Measurements from ENCODE around the gene ARHGDIG. TPM values are rescaled to one million over a fixed set of nuclear protein-coding genes. Genes with fewer than 3 reads are reported as not detected.
A peak's percentile ranks its signal among the peaks of the same experiment; 100 is the strongest.

The ARHGDIG gene
- total RNA-seq, 1 donor from 2014 or later: 5.0 TPM

DNA sequence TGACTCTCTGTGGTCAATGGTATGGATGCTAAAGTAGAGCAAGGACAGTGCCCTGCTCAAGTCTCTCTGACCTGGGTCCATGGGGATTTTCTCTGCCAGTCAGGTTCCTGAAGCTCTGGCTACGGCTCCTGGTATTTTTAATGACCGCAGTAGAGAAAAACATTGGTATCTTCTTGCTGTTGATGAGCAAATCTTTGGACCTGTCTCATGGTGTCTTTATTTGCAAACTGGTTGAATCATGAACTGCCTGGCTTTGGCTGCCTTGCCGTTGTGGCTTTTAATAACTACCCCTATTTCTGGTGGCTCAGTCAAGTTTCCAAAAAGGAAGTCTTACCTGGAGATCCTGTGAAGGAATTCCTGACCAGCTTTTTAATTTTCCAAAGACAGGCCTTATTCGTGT, 37.0 kb upstream of the ARHGDIG start:
- no peak overlapping the region for H3K27ac ChIP-seq (ENCODE audit: low read depth, low read length)
- peaks cover 21% of the 10 kb centered on the region for H3K79me2 ChIP-seq (ENCODE audit: insufficient read depth, low read length)
- no peak overlapping the region for H2AFZ ChIP-seq (ENCODE audit: low read depth, low read length)
- H3K4me3 ChIP-seq (ENCODE audit: insufficient read depth, low read depth, low read length): no peak overlapping the region
- H4K20me1 ChIP-seq (ENCODE audit: insufficient read depth, low read length): peaks cover 31% of the 10 kb centered on the region
- FAIRE-seq (no peak), DNase-seq (ENCODE audit: low read depth) (no peak)
- no peaks in the 10 kb centered on the region for H3K27me3 ChIP-seq (ENCODE audit: insufficient read depth, low read length)
- H3K9me3 Mint-ChIP-seq (ENCODE audit: unreplicated experiment): no peaks in the 10 kb centered on the region
- no peaks in the 10 kb centered on the region for H3K4me1 ChIP-seq (ENCODE audit: insufficient read depth, low read length)
- H3K27ac Mint-ChIP-seq (ENCODE audit: unreplicated experiment): no peak overlapping the region
- no peak overlapping the region for H3K4me3 Mint-ChIP-seq (ENCODE audit: unreplicated experiment)
- H3K9ac ChIP-seq (ENCODE audit: low read length): no peak overlapping the region
- H3K27me3 Mint-ChIP-seq (ENCODE audit: low read depth, unreplicated experiment): no peaks in the 10 kb centered on the region
- no peaks in the 10 kb centered on the region for H3K9me3 ChIP-seq (ENCODE audit: insufficient read depth, low read depth, low read length)
- peaks cover 6% of the 10 kb centered on the region for H3K4me1 Mint-ChIP-seq (ENCODE audit: low read depth, unreplicated experiment)
- H3K36me3 ChIP-seq (ENCODE audit: insufficient read depth, low read length): no peaks in the 10 kb centered on the region
- no peaks in the 10 kb centered on the region for H3K36me3 Mint-ChIP-seq (ENCODE audit: low read depth, unreplicated experiment)
- H3K4me2 ChIP-seq (ENCODE audit: low read length): no peak overlapping the region
- TF ChIP-seq EZH2 (IDR thresholded peaks at IDR 0.05; ENCODE audit: insufficient read depth, low read length) (no peak), CTCF (IDR thresholded peaks at IDR 0.05; ENCODE audit: insufficient read depth, low read depth, low read length) (no peak)

DNA sequence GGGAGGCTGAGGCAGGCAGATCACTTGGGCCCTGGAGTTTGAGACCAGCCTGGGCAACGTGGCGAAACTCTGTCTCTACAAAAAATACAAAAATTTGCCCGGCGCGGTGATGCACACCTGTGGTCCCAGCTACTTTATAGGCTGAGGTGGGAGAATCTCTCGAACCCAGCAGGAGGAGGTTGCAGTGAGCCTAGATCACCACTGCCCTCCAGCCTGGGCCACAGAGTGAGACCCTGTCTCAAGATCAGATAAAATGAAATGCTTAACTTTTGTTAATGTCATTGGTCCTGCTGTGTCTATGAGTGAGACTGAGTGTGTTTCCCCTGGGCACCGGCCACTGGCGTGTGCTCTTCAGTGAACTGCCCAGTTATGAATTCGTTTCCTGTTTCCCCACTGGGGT, 35.3 kb upstream of the ARHGDIG start:
- Mint-ChIP-seq H3K4me1 (ENCODE audit: low read depth, unreplicated experiment) (peaks cover 5% of the 10 kb centered on the region), H3K27me3 (ENCODE audit: low read depth, unreplicated experiment) (no peaks in the 10 kb centered on the region), H3K27ac (ENCODE audit: unreplicated experiment) (no peak overlapping the region), H3K36me3 (ENCODE audit: low read depth, unreplicated experiment) (no peaks in the 10 kb centered on the region), H3K9me3 (ENCODE audit: unreplicated experiment) (no peaks in the 10 kb centered on the region), H3K4me3 (ENCODE audit: unreplicated experiment) (no peak overlapping the region)
- no peak overlapping the region for H2AFZ ChIP-seq (ENCODE audit: low read depth, low read length)
- no peak for FAIRE-seq
- no peaks in the 10 kb centered on the region for H3K27me3 ChIP-seq (ENCODE audit: insufficient read depth, low read length)
- peaks cover 15% of the 10 kb centered on the region for H3K79me2 ChIP-seq (ENCODE audit: insufficient read depth, low read length)
- H3K4me1 ChIP-seq (ENCODE audit: insufficient read depth, low read length): peaks cover under 1% of the 10 kb centered on the region
- DNase-seq (ENCODE audit: low read depth): no peak
- H3K9me3 ChIP-seq (ENCODE audit: insufficient read depth, low read depth, low read length): no peaks in the 10 kb centered on the region
- peaks cover 25% of the 10 kb centered on the region for H4K20me1 ChIP-seq (ENCODE audit: insufficient read depth, low read length)
- TF ChIP-seq CTCF (IDR thresholded peaks at IDR 0.05; ENCODE audit: insufficient read depth, low read depth, low read length) (no peak), EZH2 (IDR thresholded peaks at IDR 0.05; ENCODE audit: insufficient read depth, low read length) (no peak)
- H3K9ac ChIP-seq (ENCODE audit: low read length): no peak overlapping the region
- no peak overlapping the region for H3K4me3 ChIP-seq (ENCODE audit: insufficient read depth, low read depth, low read length)
- H3K27ac ChIP-seq (ENCODE audit: low read depth, low read length): no peak overlapping the region
- H3K36me3 ChIP-seq (ENCODE audit: insufficient read depth, low read length): no peaks in the 10 kb centered on the region
- H3K4me2 ChIP-seq (ENCODE audit: low read length): no peak overlapping the region

DNA sequence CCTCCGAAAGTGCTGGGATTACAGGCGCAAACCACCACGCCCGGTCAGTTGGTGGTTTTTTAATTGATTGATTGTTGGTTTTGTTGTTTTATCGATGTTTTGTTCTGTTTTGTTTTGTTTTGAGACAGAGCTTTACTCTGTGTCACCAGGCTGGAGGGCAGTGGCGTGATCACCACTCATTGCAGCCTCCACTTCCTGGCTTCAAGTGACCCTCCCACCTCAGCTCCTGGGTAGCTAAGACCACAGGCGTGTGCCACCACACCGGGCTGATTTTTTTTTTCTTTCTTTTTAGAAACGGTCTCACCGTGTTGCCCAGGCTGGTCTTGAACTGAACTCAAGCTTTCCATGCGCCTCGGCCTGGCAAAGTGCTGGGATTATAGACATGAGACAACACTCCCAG, 33.4 kb upstream of the ARHGDIG start:
- Histone ChIP-seq H3K4me2 (ENCODE audit: low read length) (no peak overlapping the region), H3K27me3 (ENCODE audit: insufficient read depth, low read length) (no peaks in the 10 kb centered on the region), H3K9me3 (ENCODE audit: insufficient read depth, low read depth, low read length) (no peaks in the 10 kb centered on the region), H3K4me3 (ENCODE audit: insufficient read depth, low read depth, low read length) (no peak overlapping the region), H3K79me2 (ENCODE audit: insufficient read depth, low read length) (peaks cover 2% of the 10 kb centered on the region), H2AFZ (ENCODE audit: low read depth, low read length) (no peak overlapping the region), H3K27ac (ENCODE audit: low read depth, low read length) (no peak overlapping the region), H3K36me3 (ENCODE audit: insufficient read depth, low read length) (no peaks in the 10 kb centered on the region), H3K9ac (ENCODE audit: low read length) (no peak overlapping the region), H4K20me1 (ENCODE audit: insufficient read depth, low read length) (peaks cover 22% of the 10 kb centered on the region), H3K4me1 (ENCODE audit: insufficient read depth, low read length) (peaks cover 3% of the 10 kb centered on the region)
- TF ChIP-seq EZH2 (IDR thresholded peaks at IDR 0.05; ENCODE audit: insufficient read depth, low read length): no peak
- no peak for TF ChIP-seq CTCF (IDR thresholded peaks at IDR 0.05; ENCODE audit: insufficient read depth, low read depth, low read length)
- no peak overlapping the region for H3K27ac Mint-ChIP-seq (ENCODE audit: unreplicated experiment)
- DNase-seq (ENCODE audit: low read depth) (no peak), FAIRE-seq (no peak)
- no peaks in the 10 kb centered on the region for H3K27me3 Mint-ChIP-seq (ENCODE audit: low read depth, unreplicated experiment)
- H3K4me3 Mint-ChIP-seq (ENCODE audit: unreplicated experiment): peak overlapping the region; percentile 62
- H3K36me3 Mint-ChIP-seq (ENCODE audit: low read depth, unreplicated experiment): peaks cover 4% of the 10 kb centered on the region
- no peaks in the 10 kb centered on the region for H3K9me3 Mint-ChIP-seq (ENCODE audit: unreplicated experiment)
- H3K4me1 Mint-ChIP-seq (ENCODE audit: low read depth, unreplicated experiment): peaks cover 9% of the 10 kb centered on the region
